Measurements from ENCODE around the gene RNF113A. TPM values are rescaled to one million over a fixed set of nuclear protein-coding genes. Genes with fewer than 3 reads are reported as not detected.

Gene RNF113A
- total RNA-seq, 2 experiments from 2014 or later, result 25.2 to 32.8 TPM

DNA sequence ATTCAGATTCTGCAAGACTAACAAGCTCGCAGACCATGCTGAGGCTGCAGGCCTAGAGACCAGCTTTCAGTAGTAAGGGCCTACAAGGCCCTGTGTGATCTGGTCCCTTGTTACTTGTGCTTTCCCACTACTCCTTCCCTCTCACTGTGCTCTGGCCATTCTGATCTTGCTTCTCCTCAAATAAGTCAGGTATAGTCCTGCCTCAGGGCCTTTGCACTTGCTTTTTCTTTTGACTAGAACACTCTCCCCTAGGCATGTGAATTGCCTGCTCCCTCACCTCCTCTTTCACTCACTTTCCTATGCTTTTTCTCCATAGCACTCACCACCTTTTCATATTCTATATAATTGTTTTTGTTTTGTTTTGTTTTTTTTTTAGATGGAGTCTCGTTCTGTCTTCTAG lies 46.3 kb upstream of the RNF113A start:
- Histone ChIP-seq H3K4me3 (ENCODE audit: low read depth, low read length, poor library complexity, severe bottlenecking) (no peak overlapping the region), H3K9me3 (ENCODE audit: low read length) (no peaks in the 10 kb centered on the region), H2AFZ (ENCODE audit: low read length) (no peak overlapping the region), H3K4me2 (ENCODE audit: low read length) (no peak overlapping the region), H4K20me1 (ENCODE audit: insufficient read depth, low read length) (no peaks in the 10 kb centered on the region), H3K36me3 (ENCODE audit: insufficient read depth, low read length) (no peaks in the 10 kb centered on the region), H3K4me1 (ENCODE audit: insufficient read depth, low read length, poor library complexity, severe bottlenecking) (no peaks in the 10 kb centered on the region), H3K27ac (ENCODE audit: low read depth, low read length, poor library complexity, severe bottlenecking) (no peak overlapping the region), H3K9me2 (ENCODE audit: insufficient read depth, low read length) (no peaks in the 10 kb centered on the region), H3K79me2 (ENCODE audit: insufficient read depth, low read depth, low read length) (no peaks in the 10 kb centered on the region)
- TF ChIP-seq, protein P1, sequence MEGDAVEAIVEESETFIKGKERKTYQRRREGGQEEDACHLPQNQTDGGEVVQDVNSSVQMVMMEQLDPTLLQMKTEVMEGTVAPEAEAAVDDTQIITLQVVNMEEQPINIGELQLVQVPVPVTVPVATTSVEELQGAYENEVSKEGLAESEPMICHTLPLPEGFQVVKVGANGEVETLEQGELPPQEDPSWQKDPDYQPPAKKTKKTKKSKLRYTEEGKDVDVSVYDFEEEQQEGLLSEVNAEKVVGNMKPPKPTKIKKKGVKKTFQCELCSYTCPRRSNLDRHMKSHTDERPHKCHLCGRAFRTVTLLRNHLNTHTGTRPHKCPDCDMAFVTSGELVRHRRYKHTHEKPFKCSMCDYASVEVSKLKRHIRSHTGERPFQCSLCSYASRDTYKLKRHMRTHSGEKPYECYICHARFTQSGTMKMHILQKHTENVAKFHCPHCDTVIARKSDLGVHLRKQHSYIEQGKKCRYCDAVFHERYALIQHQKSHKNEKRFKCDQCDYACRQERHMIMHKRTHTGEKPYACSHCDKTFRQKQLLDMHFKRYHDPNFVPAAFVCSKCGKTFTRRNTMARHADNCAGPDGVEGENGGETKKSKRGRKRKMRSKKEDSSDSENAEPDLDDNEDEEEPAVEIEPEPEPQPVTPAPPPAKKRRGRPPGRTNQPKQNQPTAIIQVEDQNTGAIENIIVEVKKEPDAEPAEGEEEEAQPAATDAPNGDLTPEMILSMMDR (conservative IDR thresholded peaks at IDR 0.05; ENCODE audit: low read length), result no peak
- no peak for TF ChIP-seq EZH2phosphoT487 (IDR thresholded peaks at IDR 0.05; ENCODE audit: borderline replicate concordance, low read depth, low read length)
- intact Hi-C loops (cut with micrococcal nuclease; ENCODE audit: unreplicated experiment), result no loop called here
- no peak for DNase-seq (ENCODE audit: low spot score)
- POLR2A ChIA-PET, result no interaction called here
- no TSS peak for BruUV-seq (replicated peaks)
- CTCF ChIA-PET (ENCODE audit: unreplicated experiment), result no interaction called here

DNA sequence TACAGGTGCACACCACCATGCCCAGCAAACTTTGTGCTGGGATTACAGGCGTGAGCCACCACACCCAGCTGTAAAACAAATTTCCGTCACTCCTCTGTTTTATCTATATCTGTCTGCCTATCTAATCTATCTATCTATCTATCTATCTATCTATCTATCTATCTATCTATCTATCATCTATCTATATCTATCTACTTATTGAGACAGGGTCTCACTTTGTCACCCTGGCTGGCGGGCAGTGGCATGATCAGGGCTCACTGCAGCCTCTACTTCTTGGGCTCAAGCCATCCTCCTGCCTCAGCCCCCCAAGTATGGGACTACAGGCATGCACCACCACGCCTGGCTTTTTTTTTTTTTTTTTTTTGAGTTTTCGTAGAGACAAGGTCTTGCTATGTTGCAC lies 44.8 kb upstream of the RNF113A start:
- DNase-seq (ENCODE audit: low spot score), result no peak
- Histone ChIP-seq H3K27ac (ENCODE audit: low read depth, low read length, poor library complexity, severe bottlenecking) (no peak overlapping the region), H3K4me1 (ENCODE audit: insufficient read depth, low read length, poor library complexity, severe bottlenecking) (no peaks in the 10 kb centered on the region), H3K36me3 (ENCODE audit: insufficient read depth, low read length) (no peaks in the 10 kb centered on the region), H4K20me1 (ENCODE audit: insufficient read depth, low read length) (no peaks in the 10 kb centered on the region), H3K79me2 (ENCODE audit: insufficient read depth, low read depth, low read length) (no peaks in the 10 kb centered on the region), H3K9me3 (ENCODE audit: low read length) (no peaks in the 10 kb centered on the region), H3K9me2 (ENCODE audit: insufficient read depth, low read length) (no peaks in the 10 kb centered on the region), H2AFZ (ENCODE audit: low read length) (no peak overlapping the region), H3K4me2 (ENCODE audit: low read length) (no peak overlapping the region), H3K4me3 (ENCODE audit: low read depth, low read length, poor library complexity, severe bottlenecking) (no peak overlapping the region)
- CTCF ChIA-PET (ENCODE audit: unreplicated experiment), result no interaction called here
- intact Hi-C loops (cut with micrococcal nuclease; ENCODE audit: unreplicated experiment), result no loop called here
- POLR2A ChIA-PET, result no interaction called here
- TF ChIP-seq, protein P1 (conservative IDR thresholded peaks at IDR 0.05; ENCODE audit: low read length), result no peak
- TF ChIP-seq EZH2phosphoT487 (IDR thresholded peaks at IDR 0.05; ENCODE audit: borderline replicate concordance, low read depth, low read length), result no peak
- no TSS peak for BruUV-seq (replicated peaks)

DNA sequence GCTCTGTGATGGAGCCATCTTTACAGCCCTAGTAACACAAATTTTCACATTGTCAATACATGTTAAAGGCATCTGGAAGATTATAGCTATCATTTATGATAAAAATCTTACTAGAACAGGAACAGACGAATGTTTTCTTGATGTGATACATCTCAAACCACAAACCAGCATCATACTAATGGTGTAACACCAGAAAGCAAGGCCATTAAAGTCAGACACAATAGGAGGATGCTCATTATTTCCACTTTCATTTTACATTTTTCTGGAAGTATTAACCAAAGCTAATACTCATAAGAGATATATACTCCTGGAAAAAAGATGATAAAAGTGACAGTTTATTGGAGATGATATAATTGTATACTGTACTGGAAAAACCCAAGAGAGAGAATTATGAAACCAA lies 29.4 kb upstream of the RNF113A start:
- ChIA-PET CTCF (ENCODE audit: unreplicated experiment) (no interaction called here), POLR2A (no interaction called here)
- no peak overlapping the region for H2AFZ ChIP-seq (ENCODE audit: low read length)
- H3K9me2 ChIP-seq (ENCODE audit: insufficient read depth, low read length), result no peaks in the 10 kb centered on the region
- intact Hi-C loops (cut with micrococcal nuclease; ENCODE audit: unreplicated experiment), result no loop called here
- no peak for TF ChIP-seq EZH2phosphoT487 (IDR thresholded peaks at IDR 0.05; ENCODE audit: borderline replicate concordance, low read depth, low read length)
- TF ChIP-seq, protein P1 (conservative IDR thresholded peaks at IDR 0.05; ENCODE audit: low read length), result no peak
- no peak overlapping the region for H3K27ac ChIP-seq (ENCODE audit: low read depth, low read length, poor library complexity, severe bottlenecking)
- no TSS peak for BruUV-seq (replicated peaks)
- no peak overlapping the region for H3K4me3 ChIP-seq (ENCODE audit: low read depth, low read length, poor library complexity, severe bottlenecking)
- H3K4me1 ChIP-seq (ENCODE audit: insufficient read depth, low read length, poor library complexity, severe bottlenecking), result no peaks in the 10 kb centered on the region
- no peak overlapping the region for H3K4me2 ChIP-seq (ENCODE audit: low read length)
- no peaks in the 10 kb centered on the region for H3K9me3 ChIP-seq (ENCODE audit: low read length)
- no peaks in the 10 kb centered on the region for H3K79me2 ChIP-seq (ENCODE audit: insufficient read depth, low read depth, low read length)
- H4K20me1 ChIP-seq (ENCODE audit: insufficient read depth, low read length), result no peaks in the 10 kb centered on the region
- no peaks in the 10 kb centered on the region for H3K36me3 ChIP-seq (ENCODE audit: insufficient read depth, low read length)
- DNase-seq (ENCODE audit: low spot score), result no peak
